HG02973 (cell line): ENCODE data around the gene LYSET.
A peak's percentile ranks its signal among the peaks of the same experiment; 100 is the strongest.
"Not testable (repeated sequence)": the region's sequence is repeated elsewhere in the genome, so short reads cannot be mapped to it uniquely, and the experiment has no call there.

Experiments used
- ATAC-seq: cut with Tn5 transposase; IDR thresholded peaks from one replicate; pipeline ENCODE4 v1.9.1; 2021; ENCODE audit warnings: moderate library complexity; ENCODE audit not compliant: unreplicated experiment

The LYSET gene

DNA sequence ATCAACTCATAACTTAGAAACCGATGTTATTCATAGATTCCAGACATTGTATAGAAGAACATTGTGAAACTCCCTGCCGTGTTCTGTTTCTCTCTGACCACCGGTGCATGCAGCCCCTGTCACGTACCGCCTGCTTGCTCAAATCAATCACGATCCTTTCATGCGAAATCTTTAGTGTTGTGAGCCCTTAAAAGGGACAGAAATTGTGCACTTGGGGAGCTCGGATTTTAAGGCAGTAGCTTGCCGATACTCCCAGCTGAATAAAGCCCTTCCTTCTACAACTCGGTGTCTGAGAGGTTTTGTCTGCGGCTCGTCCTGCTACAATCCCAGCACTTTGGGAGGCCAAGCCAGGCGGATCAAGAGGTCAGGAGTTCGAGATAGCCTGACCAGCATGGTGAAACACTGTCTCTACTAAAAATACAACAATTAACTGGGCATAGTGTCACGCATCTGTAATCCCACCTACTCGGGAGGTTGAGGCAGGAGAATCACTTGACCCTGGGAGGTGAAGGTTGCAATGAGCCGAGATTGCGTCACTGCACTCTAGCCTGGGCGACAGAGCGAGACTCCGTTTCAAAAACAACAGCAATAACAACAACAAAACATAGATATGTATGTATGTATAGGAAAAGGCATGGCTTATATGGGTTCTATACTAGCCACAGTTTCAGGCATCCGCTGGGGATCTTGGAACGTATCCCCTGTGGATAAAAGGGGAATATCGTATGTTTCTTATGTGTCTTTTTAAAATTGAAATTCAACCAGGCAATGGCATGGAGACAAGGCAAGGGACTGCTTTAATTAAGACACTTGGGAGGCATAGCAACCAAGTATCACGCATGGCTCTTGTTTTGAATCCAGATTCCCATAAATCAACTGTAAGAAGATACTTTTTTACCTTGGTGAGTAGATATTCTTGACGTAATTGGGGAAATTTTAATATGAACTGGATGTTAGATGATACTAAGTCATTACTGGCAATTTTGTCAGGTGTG, 19.5 kb upstream of the LYSET start:
- not testable (repeated sequence) for ATAC-seq

- ATAC-seq: not testable (repeated sequence)
Observed at GRCh38 chr14:93168610-93169009, 16.5 kb upstream of the LYSET start.

DNA sequence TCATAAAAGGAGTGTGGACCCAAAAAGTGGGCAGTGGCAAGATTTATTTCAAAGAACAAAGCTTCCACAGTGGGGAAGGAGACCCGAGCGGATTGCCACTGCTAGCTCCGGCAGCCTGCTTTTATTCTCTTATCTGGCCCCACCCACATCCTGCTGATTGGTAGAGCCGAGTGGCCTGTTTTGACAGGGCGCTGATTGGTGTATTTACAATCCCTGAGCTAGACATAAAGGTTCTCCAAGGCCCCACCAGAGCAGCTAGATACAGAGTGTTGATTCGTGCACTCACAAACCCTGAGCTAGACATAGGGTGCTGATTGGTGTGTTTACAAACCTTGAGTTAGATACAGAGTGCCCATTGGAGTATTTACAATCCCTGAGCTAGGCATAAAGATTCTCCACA, 15.5 kb upstream of the LYSET start:
- ATAC-seq: not testable (repeated sequence)

DNA sequence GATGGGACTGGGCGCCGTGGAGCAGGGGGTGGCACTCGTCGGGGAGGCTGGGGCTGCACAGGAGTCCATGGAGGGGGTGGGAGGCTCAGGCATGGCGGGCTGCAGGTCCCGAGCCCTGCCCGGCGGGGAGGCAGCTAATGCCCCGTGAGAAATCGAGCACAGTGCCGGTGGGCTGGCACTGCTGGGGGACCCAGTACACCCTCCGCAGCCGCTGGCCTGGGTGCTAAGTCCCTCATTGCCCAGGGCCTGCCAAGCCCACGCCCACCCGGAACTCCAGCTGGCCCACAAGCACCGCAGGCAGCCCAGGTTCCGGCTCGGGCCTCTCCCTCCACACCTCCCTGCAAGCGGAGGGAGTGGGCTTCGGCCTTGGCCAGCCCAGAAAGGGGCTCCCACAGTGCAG, 15.0 kb upstream of the LYSET start:
- ATAC-seq: not testable (repeated sequence)

DNA sequence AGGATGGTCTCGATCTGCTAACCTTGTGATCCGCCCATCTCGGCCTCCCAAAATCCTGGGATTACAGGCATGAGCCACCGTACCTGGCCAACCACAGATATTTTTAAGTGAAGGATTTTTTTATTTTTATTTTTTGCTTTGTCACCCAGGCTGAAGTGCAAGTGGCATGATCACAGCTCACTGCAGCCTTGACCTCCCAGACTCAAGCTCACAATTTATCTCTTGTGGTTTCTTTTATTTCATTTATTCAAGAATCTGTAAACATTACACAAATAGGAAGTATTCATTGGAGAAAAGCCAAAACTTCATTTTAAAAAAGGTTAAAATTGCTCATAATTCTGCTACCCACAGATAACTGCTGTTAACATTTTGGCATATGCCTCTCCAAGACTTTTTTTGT, 13.7 kb upstream of the LYSET start:
- no peak for ATAC-seq

- no peak for ATAC-seq
Observed at GRCh38 chr14:93173943-93174395, 11.1 kb upstream of the LYSET start.

DNA sequence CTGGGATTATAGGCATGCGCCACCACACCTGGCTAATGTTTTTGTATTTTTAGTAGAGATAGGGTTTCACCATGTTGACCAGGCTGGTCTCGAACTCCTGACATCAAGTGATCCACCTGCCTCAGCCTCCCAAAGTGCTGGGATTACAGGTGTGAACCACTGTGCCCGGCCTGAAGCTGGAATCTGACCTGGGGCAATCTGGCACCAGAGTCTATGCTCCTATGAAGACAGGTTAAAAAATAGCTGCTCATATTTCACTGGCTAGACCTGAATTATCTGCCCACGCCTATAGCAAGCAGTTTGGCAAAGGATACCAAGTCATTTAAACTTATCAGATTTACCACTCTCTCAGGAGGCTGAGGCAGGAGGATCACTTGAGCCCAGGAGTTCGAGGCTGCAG, 10.4 kb upstream of the LYSET start:
- not testable (repeated sequence) for ATAC-seq

DNA sequence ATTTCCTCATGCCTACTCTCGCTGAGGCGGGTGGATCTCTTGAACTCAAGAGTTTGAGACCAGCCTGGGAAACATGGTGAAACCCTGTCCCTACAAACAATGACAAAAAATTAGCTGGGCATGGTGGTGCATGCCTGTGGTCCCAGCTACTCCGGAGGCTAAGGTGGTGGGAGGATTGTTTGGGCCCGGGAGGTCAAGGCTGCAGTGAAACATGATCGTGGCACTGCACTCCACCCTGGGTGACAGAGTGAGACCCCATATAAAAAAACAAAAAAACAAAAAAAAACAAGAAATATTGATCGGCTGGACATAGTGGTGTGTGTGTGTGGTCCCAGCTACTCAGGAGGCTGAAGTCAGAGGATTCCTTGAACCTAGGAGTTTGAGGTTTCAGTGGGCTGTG, 9.6 kb upstream of the LYSET start:
- no peak for ATAC-seq

DNA sequence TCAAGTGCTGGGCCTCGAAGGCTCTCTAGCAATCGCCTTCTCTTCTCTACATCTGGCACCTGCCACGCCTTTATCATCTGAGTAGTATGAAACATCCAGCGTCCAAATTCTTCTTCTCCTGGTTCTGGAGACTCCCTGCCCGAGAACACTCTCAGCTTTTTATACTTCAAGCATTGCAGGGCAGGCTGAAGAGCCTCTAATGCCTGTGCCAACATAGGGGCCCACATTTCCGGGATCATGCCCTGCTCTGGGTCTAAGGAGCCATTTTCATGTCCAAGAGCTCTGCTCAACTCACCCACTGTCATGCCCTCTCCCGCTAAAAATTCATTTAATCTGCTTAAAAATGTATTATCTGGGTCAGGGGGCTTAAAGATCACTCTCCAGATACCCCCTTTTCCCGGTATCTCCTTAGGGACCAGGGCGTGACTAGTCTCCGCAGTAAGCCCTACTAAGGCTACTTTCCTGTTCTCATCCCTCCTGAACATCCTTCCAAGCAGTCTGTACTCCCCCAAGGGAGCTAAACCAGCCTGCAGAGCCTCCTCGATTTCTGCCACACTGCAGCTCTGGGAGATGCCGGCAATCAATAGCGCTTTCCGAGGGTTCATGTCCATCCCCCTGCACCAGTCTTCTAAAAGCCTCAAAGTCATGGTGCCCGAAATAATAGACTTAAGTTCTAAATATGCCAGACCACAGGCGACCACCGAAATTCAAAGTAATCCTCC, 1.4 kb upstream of the LYSET start:
- ATAC-seq: no peak

- no peak for ATAC-seq
Observed at GRCh38 chr14:93185349-93185720, 218 bp downstream of the LYSET start.

GRCh38 chr14:93186466-93186865, 1.3 kb downstream of the LYSET start:
- ATAC-seq: no peak

DNA sequence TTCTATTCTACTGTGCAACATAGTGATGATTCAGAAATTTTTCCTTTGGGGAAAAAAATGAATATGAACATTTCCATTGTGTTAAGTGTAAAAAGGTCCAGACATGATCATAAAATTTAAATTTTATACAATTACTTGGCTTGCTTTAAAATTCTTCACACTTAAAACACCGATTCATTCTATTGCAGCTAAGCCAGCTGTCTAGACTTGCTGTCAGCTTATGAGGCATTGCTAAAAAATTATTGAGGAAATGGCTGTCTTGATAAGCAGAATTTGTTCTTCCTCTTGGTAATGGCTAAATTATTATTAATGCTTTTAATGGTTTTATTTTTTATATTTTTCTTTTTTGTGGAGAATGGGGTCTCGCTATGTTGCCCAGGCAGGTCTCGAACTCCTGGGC, 1.8 kb downstream of the LYSET start:
- no peak for ATAC-seq

GRCh38 chr14:93195316-93195999, 10.3 kb downstream of the LYSET start:
- ATAC-seq: no peak

DNA sequence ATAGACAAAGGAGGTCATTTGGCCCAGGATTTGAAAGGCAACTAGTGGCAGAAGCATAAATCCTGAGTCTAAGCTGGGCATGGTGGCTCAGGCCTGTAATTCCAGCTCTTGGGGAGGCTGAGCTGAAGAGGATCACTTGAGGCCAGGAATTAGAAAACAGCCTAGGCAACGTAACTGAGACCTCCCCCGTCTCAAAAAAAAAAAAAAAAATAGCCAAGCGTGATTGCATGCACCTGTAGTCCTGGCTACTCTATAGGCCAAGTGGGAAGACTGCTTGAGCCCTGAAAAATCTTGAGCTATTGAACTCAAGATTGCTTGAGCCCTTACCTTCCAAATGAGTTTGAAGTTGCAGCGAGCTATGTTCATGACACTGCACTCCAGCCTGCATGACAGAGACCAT, 13.9 kb downstream of the LYSET start:
- ATAC-seq: no peak

GRCh38 chr14:93200553-93200952, 15.4 kb downstream of the LYSET start:
- no peak for ATAC-seq

DNA sequence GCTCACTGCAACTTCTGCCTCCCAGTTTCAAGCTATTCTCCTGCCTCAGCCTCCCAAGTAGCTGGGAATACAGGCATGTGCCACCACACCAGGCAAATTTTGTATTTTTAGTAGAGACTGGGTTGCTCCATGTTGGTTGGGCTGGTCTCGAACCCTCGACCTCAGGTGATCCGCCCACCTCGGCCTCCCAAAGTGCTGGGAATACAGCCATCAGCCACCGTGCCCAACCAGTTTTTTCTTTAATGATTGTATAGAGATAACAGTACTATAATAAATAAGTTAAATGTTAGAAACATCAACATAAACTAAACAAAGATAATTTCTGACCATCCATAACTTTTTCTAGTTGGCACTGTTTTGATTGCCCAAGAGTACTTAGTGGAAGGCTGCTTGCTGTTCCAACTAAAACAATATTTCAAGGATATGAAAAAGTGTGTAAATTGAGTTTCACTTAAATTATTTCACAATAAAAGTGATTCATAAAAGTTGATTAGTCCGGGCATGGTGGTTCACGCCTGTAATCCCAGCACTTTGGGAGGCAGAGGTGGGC, 16.1 kb downstream of the LYSET start:
- no peak for ATAC-seq

DNA sequence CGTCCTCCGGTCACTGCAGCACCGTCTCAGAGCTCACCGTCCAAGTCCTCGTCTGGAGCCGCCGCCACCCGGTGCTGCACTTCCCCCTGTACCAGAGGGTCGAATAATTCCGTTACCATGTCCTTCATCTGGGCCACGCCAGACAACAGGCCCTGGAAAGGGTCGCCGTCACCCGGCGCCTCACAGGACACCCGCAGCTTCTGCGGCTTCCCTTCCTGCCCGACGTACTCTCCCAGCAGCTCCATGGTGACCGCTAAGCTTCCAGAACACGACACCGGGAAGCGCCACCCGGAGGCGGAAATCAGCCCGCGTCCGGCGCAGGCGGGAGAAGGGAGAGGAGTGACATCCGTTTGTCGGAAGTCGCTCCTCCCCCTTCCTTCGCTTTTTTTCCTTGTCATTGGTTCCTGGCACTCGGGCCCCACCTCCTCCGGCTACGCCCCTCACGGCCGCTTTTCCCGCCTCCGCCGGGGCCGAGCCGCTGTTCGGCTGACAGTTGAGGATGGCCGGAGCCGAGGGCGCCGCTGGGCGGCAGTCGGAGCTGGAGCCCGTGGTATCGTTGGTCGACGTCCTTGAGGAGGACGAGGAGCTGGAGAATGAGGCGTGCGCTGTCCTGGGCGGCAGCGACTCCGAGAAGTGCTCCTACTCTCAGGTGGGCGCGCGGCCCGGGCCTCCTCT, 21.8 kb downstream of the LYSET start, which contains the start of the genes GON7 and UBR7:
Gene GON7 (minus strand): TSS at position 273 of the 675 bp plus-strand sequence. CDS start 28 bp downstream, at position 245.
Gene UBR7 (plus strand): TSS at position 464 of the 675 bp plus-strand sequence. CDS start 36 bp downstream, at position 500.
- ATAC-seq: peak; percentile 78

DNA sequence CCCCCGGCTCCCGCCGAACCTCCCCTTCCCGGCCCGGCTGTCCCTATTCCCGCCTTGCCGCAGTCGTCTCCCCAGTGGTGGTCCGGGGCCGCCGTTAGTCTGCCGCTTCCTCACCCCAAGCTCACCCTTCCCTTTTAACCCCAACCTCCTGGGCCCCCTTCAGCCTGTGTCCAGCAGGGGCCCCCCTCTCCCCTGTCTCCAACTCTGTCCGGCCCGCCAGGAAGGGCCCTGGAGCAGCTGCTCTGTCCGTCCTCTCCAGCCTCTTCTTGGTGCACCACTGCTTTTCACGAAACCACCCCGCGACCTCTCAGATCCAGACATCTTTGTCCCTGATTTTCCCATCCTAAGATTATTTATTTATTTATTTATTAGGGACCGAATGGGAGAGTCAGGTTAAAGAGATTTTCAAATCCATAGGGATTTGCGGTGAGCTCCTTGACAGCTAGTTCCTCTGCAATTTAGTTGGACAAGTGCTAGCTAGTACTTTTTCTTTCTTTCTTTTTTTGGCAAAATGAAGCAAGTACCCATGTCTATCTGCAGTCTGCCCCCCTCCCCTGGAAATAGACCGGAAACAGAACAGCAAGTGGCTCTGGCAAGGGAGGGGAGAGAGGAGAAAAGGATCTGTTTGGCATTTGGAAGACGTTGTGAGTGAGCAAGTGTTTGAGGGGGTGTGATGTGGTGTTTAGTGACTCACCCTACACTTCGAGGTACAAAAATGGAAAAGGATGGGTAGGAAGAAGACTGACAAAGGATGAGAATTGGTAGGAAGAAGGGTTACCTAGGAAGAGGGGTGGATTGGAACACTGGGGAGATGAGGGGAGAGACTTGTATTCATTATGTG, 22.6 kb downstream of the LYSET start:
- ATAC-seq: peak; percentile 32

- ATAC-seq: peak; percentile 67
Observed at GRCh38 chr14:93212432-93212831, 27.3 kb downstream of the LYSET start.
